GM18867 (cell line): ENCODE measurements around the gene C16orf87.

Experiments
- ATAC-seq: cut with Tn5 transposase; IDR thresholded peaks from one replicate; pipeline ENCODE4 v1.9.1; 2021; ENCODE audit warnings: mild to moderate bottlenecking, moderate library complexity; ENCODE audit not compliant: unreplicated experiment

C16orf87 gene

DNA sequence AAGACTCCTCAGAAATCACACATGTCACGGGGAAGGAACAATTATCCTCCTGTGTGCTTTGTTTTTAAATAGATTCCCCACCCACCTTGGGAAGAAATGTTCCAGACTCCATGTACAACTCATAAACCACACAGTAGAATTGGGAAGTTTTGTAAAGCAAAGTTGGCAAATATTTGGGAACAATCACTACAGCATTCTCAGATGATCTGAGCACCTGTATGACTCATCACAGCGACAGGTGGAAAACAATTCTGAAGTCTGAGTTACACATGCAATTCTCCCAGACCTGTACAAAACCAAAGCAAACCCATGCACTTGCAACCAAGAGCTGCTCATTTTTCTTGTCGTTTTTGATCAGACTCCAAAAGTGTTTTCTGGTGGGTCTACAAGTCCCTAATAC, 68.4 kb downstream of the C16orf87 start:
- ATAC-seq: no peak

DNA sequence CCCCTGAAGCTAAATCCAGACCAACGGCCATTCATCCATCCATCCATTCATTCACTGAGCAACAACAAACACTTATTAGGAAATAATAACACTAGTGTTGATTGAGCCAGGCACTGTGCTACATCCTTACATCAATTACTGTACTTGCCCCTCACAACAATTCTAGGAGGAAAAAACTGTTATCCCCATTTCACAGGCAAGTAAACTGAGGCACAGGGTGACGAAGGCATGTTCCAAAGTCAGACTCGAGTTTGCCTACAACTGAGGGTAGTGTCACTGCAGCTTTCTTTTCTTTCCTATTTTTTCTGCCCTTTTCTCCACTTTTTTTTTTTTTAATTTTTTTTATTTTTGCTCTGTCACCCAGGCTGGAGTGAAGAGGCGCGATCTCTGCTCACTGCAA, 71.7 kb downstream of the C16orf87 start:
- ATAC-seq: no peak

- ATAC-seq: no peak
These were observed 73.5 kb downstream of the C16orf87 start for GRCh38 chr16:46757339-46758050.

DNA sequence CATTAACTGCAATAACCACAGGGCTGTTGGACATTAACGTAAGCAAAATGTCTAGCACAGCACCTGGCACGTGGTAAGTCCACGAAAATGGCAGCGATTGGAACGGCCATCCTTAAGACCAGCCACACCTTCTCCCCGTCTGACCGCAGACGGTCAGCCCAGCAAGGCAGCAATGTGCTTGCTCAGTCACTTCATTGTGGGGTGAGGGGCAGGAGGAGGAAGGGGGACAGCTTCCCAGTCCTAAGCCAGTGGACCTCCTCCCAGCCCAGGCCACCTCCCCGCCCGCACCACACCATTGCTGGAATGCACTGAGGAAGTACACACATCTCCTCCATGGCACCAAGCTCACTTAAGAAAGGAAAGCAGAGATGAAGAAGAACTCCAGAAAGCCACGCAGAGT, 74.2 kb downstream of the C16orf87 start:
- ATAC-seq: no peak

DNA sequence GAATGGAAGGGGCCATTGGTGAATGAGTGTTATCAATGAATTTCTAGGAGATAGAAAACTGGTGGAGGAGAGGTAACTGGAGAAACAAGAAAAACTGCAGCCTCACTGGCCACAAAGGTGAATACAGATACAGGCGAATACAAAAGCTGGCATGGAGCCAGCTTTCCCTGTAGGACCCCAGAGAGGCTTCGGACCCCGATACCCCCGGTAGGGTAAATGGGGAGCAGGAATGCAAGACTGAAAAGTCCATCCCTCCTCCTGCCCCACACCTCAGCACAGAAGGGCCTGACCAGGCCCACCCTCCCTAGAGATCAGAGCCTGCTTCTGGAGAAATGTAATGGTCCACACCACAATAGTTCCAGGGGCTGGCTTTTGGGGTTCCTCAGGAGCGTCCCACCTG, 78.0 kb downstream of the C16orf87 start:
- no peak for ATAC-seq

DNA sequence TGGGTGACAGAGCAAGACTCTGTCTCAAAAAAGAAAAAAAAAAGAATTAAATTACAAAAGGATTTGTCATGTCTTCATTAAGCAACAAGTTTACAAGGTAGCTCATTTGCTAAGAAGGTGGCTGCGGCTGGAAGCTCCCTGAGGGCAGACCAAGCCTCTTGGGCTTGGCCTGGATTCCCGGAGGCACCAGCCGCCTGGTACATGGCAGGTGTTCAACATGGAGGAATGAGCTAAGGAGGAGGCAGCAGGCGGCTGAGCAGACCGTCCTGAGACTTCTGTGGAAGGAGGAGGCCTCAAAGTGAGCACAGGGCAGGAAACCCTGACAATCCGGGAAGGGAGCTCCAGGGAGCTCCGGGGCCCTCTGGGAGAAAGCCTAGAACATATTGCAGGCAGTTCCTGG, 79.6 kb downstream of the C16orf87 start:
- no peak for ATAC-seq

GRCh38 chr16:46748775-46749705, 81.9 kb downstream of the C16orf87 start:
- no peak for ATAC-seq

DNA sequence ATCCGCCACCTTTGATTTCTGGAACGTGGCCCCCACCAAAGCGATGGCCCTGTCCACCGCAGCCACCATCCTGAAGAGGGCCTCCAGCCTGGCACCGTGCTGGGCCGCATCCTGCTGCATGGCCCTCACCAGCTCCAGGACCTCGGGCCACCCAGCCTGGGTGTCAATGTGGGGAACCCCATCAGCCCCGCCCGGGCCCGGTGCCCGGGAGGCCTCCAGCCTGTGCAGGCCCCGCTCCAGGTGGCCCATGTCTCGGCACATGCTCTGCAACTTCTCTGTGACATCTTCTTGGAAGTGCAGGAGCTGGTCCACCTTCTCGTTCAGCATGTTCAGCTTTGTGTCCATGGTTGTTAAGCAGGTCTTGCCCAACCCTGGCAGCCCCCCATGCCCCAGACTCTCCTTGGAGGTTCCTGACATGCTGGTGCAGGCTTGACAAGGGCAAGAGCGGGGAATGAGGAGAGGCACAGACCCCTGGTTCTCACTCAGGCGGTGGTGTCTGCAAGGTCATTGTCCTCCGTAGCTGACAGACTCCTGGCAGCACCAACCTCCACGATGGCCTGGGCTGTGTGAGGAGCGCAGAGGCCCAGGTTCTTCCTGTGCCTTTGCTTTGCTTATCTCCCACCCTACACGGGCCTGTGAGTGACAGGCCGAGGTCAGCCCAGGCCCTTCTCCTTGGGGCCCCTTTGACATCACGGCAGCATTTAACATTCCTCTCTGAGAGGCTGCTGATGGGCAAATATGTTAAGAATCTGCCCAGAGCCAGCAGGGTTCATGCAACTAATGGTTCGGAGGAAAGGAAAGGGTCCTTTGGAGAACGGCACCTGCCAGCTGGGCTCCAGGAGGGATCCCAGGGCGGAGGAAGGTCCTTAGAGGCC, 83.0 kb downstream of the C16orf87 start, which contains the start of gene MYLK3:
TSS of gene MYLK3 (minus strand) at position 568 of the 875 bp plus-strand sequence. CDS start at position 417, 151 bp downstream.
- ATAC-seq: no peak

DNA sequence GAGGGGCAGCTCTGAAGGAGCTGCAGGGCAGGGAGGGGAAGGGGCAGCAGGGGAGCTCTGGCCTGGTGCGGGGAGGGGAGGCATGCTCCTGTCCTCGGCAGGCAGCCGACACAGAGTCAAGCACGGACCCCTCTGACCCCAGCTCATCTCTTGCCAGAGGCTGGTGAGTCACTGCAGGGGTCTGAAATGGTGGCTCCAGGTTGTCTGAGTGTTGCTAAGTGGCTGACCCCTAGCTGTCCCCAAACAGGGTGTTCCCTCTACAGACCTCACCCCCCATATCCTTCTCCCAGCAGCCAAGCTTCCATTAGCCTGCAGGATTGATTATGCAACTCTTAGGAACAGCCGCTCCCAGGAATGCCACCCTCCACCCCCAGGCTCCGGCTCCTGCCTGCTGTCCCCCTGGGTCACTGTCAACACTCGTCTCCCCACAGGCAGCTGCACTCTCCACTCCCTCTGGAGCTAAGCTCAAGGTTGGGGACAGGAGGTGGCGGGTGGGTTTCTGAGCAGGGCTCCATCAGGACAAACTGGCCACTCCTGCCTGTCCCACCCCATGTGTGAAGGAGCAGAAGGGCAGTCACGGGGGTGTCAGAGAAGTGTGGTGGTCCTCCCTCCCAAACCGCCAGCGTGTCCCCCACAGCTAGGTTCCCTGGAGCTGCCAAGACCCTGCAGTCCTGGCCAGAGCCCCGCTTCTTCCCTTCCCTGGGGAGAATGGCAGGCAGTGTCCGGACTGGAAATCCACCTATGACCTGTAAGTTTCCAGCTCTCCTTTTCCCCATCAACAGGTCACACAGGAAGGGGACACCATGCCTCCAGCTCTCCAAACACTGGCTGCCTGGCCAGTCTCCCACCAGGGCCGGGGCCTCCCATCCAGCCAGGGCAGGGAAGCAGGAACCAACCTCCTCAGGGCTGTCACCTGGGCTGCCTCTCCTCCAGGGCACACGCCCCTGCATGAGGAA, 83.9 kb downstream of the C16orf87 start:
- ATAC-seq: no peak
